Activated effector memory CD4-positive, alpha-beta T cell treated with Interleukin-2 at 50 U/mL for 16 hours (primary cell): Measurements from ENCODE around the gene PDLIM1.

Source experiments
- DNase-seq: peaks from one replicate; pipeline ENCODE4 v3.0.0-alpha.2; 2020

PDLIM1 gene

GRCh38 chr10:95287281-95287680 is 3.5 kb downstream of the PDLIM1 start:
- no peak for DNase-seq

DNA sequence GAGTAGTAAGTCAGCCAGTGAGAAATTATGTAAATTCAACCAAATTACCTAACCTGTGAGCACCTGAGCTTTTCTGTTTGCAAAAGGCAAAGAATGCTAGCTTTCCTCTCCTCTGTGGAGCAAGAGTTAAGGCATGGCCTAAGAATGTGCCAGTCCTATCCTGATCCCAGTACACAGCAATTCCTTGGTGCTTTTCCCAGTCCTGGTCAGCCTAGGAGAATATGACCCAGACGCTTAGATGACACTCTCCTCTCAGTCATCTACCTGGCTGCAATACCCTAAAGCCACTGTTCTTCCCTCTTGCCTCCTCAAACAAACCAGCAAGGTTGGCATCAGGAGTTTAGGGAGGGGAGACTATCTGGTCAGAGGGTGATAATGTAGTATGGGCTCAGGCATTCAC is 4.1 kb downstream of the PDLIM1 start:
- DNase-seq: no peak

DNA sequence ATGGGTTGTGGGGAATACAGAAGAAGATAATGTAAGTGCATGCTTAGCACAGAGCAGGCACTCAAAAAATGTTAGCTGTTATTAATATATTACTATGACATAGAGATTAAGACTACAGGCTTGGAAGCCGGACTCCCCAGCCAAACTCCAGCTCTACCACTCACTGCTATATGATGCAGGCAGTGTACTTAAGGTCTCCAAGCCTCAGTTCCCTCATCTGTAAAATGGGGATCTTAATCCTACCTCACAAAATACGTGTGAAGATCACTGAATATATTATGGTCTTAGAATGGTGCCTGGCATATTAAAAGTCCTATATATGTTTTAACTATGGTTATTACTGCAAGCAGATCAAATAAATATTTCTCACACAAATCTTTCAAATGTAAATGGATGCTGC is 5.2 kb downstream of the PDLIM1 start:
- no peak for DNase-seq

DNA sequence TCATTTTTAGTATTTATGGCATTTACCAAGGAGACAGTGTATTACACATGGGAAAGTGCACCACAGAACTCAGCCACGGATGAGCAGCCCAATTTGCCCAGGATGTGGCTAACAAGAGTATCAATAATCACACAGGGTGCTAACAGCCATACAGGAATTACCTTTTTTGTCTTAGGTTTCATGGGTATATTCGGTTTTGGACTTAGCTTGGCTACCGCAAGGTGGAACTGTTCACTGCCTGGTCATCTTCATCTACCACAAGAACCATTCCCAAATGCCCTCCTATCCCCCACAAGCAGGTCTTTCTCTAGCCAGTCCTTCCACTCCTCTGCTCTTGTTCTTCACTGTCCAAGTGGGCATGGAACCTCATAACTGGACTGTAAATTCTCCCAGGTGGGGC is 6.0 kb downstream of the PDLIM1 start:
- no peak for DNase-seq

GRCh38 chr10:95282107-95282506 is 8.7 kb downstream of the PDLIM1 start:
- no peak for DNase-seq

DNA sequence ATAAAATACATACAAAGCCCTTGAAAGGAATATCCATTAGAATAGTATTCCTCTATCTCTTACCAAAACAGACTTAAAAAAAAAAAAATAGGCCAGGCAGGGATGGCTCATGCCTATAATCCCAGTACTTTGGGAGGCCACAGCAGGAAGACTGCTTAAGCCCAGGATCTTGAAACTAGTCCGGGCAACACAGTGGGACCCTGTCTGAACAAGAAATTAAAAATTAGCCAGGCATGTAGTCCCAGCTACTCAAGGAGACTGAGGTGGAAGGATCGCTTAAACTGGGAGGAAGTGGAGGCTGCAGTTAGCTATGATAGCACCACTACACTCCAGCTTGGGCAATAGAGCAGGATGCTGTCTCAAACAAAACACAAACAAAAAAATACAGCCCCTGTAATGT is 9.6 kb downstream of the PDLIM1 start:
- no peak for DNase-seq

DNA sequence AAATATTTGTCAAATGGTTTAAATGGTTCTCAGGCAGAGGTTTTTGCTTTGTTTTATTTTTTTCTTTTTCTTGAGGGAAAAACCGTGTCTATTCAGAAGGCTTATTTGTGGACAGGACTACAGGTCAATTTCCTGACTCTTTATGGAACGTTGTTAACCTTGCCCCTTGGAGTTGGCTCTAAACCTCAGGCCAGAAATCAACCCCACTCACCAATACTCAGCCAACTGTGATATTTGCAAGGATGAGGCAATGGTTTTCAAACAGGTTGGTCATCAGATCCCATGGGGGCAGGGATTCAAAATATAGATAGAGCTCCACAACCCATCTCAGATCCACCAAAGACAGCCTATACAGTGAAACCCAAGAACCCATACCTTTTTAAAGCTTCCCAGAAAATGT is 10.2 kb downstream of the PDLIM1 start:
- no peak for DNase-seq

GRCh38 chr10:95279042-95279820 is 11.6 kb downstream of the PDLIM1 start:
- DNase-seq: no peak

- DNase-seq: no peak
Observed at GRCh38 chr10:95278061-95278988, 12.5 kb downstream of the PDLIM1 start.

- DNase-seq: no peak
Observed at GRCh38 chr10:95277614-95278013, 13.2 kb downstream of the PDLIM1 start.

DNA sequence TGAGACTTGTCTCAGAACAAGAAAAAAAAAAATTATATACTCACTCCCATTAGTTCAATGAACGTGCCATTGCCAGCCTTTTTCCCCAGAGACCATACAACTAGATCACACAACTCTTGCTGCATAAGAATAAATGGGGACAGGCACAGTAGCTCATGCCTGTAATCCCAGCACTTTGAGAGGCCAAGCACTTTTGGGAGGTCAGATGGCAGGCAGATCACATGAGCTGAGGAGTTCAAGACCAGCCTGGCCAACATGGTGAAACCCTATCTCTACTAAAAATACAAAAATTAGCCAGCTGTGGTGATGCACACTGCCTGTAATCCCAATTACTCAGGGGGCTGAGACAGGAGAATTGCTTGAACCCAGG is 13.6 kb downstream of the PDLIM1 start:
- DNase-seq: no peak

- no peak for DNase-seq
Observed at GRCh38 chr10:95276367-95277200, 14.2 kb downstream of the PDLIM1 start.

GRCh38 chr10:95275726-95276366 is 15.0 kb downstream of the PDLIM1 start:
- no peak for DNase-seq

DNA sequence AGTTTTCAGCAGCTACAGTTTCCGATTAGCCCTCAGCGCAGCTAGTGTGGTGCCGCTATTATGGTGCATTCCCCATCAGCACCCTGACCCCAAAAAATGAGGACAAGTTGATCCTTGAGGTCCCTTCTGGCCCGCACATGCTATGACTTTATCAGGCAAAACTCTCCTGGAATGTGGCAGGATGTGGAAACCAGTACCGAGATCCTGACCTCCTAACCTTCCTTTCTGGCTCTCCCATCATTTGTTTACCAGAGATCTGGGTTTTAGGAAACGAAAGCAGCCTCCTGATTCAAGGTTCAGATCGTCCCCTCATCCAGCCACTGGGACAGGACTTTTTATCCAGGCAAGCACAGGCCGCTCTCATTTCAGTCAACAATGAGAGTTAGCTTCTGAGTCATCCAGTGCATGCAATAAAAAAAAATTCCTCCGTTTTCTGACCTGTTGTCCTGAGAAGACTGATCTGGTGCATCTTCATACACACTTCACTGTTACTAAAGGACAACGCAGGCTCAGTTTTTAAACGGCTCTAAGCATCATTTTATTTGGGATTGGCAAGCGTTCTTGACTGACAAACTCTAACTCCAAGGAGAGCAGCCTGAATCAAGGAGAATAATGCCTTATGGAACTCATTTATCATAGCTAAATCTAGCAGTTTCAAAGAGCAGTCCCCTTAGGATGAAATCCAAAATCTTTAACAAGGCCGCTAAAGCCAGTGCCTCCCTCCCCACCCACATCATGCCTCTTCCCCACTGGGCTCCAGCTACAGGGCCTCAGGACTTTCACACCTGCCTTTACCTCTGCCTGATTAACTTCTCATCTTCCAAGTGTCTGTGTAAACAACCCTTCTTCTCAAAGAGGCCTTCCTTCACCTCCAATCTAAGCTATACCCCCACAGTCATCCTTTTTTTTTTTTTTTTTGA is 17.1 kb downstream of the PDLIM1 start:
- DNase-seq: no peak

DNA sequence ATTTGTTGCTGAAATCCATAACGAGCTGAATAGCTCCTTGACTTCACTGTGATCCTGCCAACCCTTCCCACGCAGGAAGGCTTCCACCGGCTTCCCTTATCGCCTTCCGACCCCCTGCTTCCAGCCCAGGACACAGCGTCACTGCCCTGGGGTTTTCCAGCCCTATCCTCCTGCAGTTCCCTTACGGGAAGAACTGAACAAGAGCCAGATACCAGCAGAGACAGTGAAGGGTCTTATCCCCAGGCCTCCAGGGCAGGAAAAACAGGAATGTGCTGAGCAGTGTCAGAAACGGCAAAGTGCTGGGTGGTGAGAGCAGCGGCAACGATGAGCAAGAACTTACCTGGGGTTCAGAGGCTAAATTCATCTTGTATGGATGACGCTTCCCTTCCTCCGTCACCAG is 22.4 kb downstream of the PDLIM1 start:
- no peak for DNase-seq

DNA sequence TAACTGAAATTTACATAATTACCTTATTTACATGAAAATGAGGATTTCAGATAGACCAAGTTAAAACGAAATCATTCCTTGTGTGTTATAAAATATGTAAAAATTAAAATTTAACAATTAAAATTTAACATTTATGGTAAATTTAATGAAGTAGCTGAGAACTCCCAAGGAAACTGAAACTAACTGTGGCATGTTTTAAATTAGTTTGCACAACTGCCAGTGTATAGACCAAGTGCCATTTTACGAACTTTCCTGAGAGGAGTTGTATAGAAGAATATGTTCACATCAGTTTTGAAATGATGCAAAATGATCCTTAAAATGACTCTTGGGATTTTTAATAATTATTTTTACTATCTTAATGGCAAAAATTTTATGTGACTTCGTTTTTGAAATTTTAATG is 23.6 kb downstream of the PDLIM1 start:
- no peak for DNase-seq

DNA sequence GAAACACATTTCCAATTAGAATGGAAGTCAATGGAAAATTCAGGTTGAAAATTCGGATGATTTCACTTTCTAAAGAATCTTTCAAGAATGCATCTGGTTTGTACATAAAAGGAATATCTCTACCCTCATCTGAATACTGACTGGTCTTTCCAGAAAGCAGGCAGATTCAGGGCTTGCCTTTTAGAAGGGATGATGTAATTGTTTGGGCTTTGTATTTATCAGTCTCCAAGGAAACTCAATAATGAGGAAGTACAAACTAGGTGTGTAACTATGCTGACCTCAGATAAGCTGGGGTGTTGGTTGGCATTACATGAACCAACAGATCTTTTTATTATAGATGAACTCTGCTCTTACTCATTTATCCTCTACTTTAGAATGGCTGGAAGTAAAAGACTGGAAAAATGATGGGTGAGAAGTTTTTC is 24.1 kb downstream of the PDLIM1 start:
- no peak for DNase-seq

GRCh38 chr10:95265572-95265971 is 25.2 kb downstream of the PDLIM1 start:
- no peak for DNase-seq

DNA sequence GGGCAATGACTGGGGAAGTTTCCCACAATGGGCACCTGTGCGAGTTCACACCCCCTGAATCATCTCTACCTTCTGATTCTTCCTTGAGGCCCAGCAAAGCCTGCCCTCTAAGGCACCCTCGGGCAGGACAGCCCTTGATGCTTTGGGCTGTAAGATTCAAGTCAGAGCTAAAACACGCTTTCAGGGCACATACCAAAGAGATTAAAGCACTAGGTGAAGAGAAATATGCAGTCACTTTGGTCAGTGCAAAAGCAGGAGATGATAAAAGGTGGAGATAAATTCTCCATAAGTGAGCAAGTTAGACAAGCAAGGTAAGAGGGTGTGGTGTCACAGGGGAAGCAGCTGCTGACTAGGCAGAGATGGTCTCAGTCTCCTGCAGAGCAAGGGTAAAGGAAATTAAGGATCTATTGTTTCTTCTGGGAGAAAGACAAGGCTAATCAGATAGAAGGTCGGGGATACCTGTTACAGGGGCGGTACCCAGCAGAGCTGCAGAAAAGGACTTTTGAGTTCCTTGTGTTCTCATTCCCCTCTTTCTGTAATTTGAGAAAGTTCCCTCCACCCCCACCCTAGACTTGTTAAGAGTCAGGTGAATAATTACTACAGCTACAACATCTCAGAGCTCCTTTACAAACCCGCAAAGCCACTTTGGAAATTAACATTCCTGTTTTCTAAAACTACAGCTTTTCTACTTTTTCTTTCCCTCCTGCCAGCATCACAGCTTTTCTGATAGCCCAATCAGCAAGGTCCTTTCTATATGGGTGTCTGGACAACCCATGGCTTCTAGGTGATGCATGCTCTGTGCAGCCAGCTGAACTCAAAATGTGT is 26.4 kb downstream of the PDLIM1 start:
- no peak for DNase-seq

DNA sequence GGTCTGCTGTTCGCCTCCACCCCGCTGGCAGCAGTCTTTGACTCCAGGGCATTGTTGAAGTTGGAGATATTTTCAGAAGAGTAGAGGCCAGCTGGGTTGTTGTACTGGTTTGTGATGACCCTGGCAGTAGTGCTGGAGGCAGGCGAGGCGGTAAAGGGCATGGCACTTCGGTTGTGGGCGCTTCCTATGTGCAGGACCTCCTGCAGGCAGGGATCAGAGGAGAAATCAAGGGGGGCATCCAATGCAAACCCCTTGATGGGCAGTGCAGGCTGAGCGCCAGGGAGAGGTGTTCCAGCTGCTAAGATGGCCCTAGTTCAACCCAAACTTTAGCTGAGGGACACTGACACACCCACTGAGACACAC is 27.0 kb downstream of the PDLIM1 start:
- no peak for DNase-seq
